K562 (cell line): ENCODE results near the gene USP32. TPM values are rescaled to one million over a fixed set of nuclear protein-coding genes. Genes with fewer than 3 reads are reported as not detected.
A peak's percentile ranks its signal among the peaks of the same experiment; 100 is the strongest.
"Not testable (repeated sequence)": the region's sequence is repeated elsewhere in the genome, so short reads cannot be mapped to it uniquely, and the experiment has no call there.

ENCODE experiments used
- ATAC-seq: fragments of 200-7000 bp; cut with Tn5 transposase; 3 replicates; pipeline ENCODE4 v1.9.1; 2020; ENCODE audit warnings: moderate library complexity
- BruUV-seq: library from RNA; stranded (reverse); fragments of 400-500 nt; replicated peaks from 2 replicates; lab custom pipeline; 2021; lab: Mats Ljungman, UMichigan
- CTCF ChIA-PET: fragments of 300-600 bp; formaldehyde crosslinking; extraction: SDS; loops from one replicate; lab custom pipeline; 2021; ENCODE audit warnings: low intra/inter-chr PET ratio; lab: Yijun Ruan, JAX
- POLR2A ChIA-PET: fragments of 300-600, 350-650 bp; sonication (Branson Sonifier 250); formaldehyde crosslinking; extraction: SDS; loops from one replicate; lab custom pipeline; 2021; ENCODE audit warnings: antibody characterized with exemption, inconsistent platforms; lab: Yijun Ruan, JAX
- DNase-seq, 4 experiments: peaks; one replicate each; pipeline versions ENCODE4 v3.0.0 to v3.0.0-alpha.2; 2011 to 2018; ENCODE audit warnings: low spot score in 3 of 4, mixed read lengths in 3 of 4; ENCODE audit errors: extremely low read depth in 1 of 4
- FAIRE-seq: peaks from 2 replicates; lab custom pipeline; 2011; peaks lifted over from hg19 to GRCh38; lab: Jason Lieb, UNC
- H2AFZ ChIP-seq: 2 replicates; pipeline ENCODE4 v1.6.0; 2011; ENCODE audit warnings: low read depth, low read length, control low read depth, inconsistent platforms
- H3K27ac ChIP-seq: fragments of 200-600 bp; 3 replicates; pipeline ENCODE4 v1.8.0; 2011; ENCODE audit warnings: low read depth, mild to moderate bottlenecking, control low read depth, inconsistent platforms, low read length, moderate library complexity, mixed read lengths; ENCODE audit errors: extremely low read depth
- H3K27me3 ChIP-seq, 2 experiments: fragments of 300-600 bp in 1 of 2; 2 replicates in 1 of 2; 3 replicates in 1 of 2; pipeline versions ENCODE4 v1.6.0 to v1.8.0; 2011; ENCODE audit warnings: inconsistent platforms in 2 of 2, low read length in 2 of 2, mild to moderate bottlenecking in 1 of 2, mixed read lengths in 1 of 2, moderate library complexity in 1 of 2; ENCODE audit not compliant: control insufficient read depth in 2 of 2, insufficient read depth in 2 of 2
- H3K36me3 ChIP-seq: fragments of 300-600 bp; 3 replicates; pipeline ENCODE4 v1.8.0; 2011; ENCODE audit warnings: mild to moderate bottlenecking, low read length, inconsistent platforms; ENCODE audit not compliant: control insufficient read depth, insufficient read depth
- H3K4me1 ChIP-seq, 2 experiments: fragments of 200-600 bp in 1 of 2; replicated peaks in 1 of 2; 2 replicates in 1 of 2; 3 replicates in 1 of 2; pipeline versions ENCODE4 v1.5.1 to v1.8.0; 2011; ENCODE audit warnings: inconsistent platforms in 2 of 2, low read length in 2 of 2, mild to moderate bottlenecking in 1 of 2, mixed read lengths in 1 of 2, moderate library complexity in 1 of 2; ENCODE audit not compliant: control insufficient read depth in 2 of 2, insufficient read depth in 2 of 2
- H3K4me2 ChIP-seq: 2 replicates; pipeline ENCODE4 v1.6.1; 2011; ENCODE audit warnings: low read length, control low read depth, inconsistent platforms, mixed read lengths; ENCODE audit not compliant: insufficient read depth
- H3K4me3 ChIP-seq: fragments of 200-600 bp; sonication (generic), shearing (Covaris generic); 2 replicates; pipeline ENCODE4 v1.5.1; 2016; ENCODE audit warnings: control low read depth, inconsistent platforms
- H3K79me2 ChIP-seq: fragments of 200-600 bp; 3 replicates; pipeline ENCODE4 v1.8.0; 2011; ENCODE audit warnings: low read length, inconsistent platforms; ENCODE audit not compliant: control insufficient read depth, insufficient read depth
- H3K9ac ChIP-seq, 2 experiments: 2 replicates each; pipeline versions ENCODE4 v1.6.0 to v1.6.1; 2011; ENCODE audit warnings: low read depth in 2 of 2, low read length in 2 of 2, control low read depth in 1 of 2, inconsistent platforms in 1 of 2, mild to moderate bottlenecking in 1 of 2, mixed read lengths in 1 of 2; ENCODE audit not compliant: insufficient read depth in 1 of 2
- H3K9me1 ChIP-seq: one replicate; pipeline ENCODE4 v1.6.0; 2011; ENCODE audit warnings: inconsistent platforms, mild to moderate bottlenecking, low read length, moderate library complexity; ENCODE audit not compliant: control insufficient read depth, insufficient read depth
- H3K9me3 ChIP-seq: replicated peaks from 2 replicates; pipeline ENCODE4 v1.5.1; 2011; ENCODE audit warnings: low read depth, low read length, inconsistent platforms; ENCODE audit not compliant: control insufficient read depth, insufficient read depth
- H4K20me1 ChIP-seq: replicated peaks from 2 replicates; pipeline ENCODE4 v1.6.1; 2011; ENCODE audit warnings: low read length, inconsistent platforms, mixed read lengths; ENCODE audit not compliant: control insufficient read depth, insufficient read depth
- CTCF ChIP-seq, 3 experiments: IDR thresholded peaks in 2 of 3; conservative IDR thresholded peaks in 1 of 3; 2 replicates each; pipeline ENCODE4 v1.5.1; 2011 to 2012; ENCODE audit warnings: low read length in 3 of 3, mild to moderate bottlenecking in 3 of 3, control low read depth in 2 of 3, improper control_type of control experiment in 1 of 3, inconsistent platforms in 1 of 3, low read depth in 1 of 3, mixed read lengths in 1 of 3, moderate library complexity in 1 of 3; ENCODE audit not compliant: insufficient read depth in 2 of 3
- POLR2AphosphoS2 ChIP-seq: IDR thresholded peaks from 2 replicates; pipeline ENCODE4 v1.6.1; 2012; ENCODE audit warnings: low read length, improper control_type of control experiment
- RAD21 ChIP-seq, 2 experiments: fragments of 250-450 bp in 1 of 2; fragments of 450-650 bp in 1 of 2; sonication (Bioruptor Pico) in 1 of 2; formaldehyde crosslinking in 1 of 2; IDR thresholded peaks in 1 of 2; conservative IDR thresholded peaks in 1 of 2; 2 replicates each; pipeline versions ENCODE4 v1.4.0 to v1.8.0; 2020 to 2022; ENCODE audit warnings: mild to moderate bottlenecking in 2 of 2, moderate library complexity in 1 of 2
- REST ChIP-seq, 2 experiments: fragments of 450-650 bp; formaldehyde crosslinking in 1 of 2; IDR thresholded peaks; 2 replicates each; pipeline versions ENCODE4 v1.4.0 to v1.6.1; 2014 to 2020; ENCODE audit warnings: mild to moderate bottlenecking in 2 of 2, borderline replicate concordance in 1 of 2, low read depth in 1 of 2
- ZBTB11 ChIP-seq, 3 experiments: fragments of 200-800 bp in 1 of 3; fragments of 250-450 bp in 1 of 3; fragments of 450-650 bp in 1 of 3; sonication (Bioruptor Pico) in 1 of 3; sonication (Bioruptor generic) in 1 of 3; formaldehyde crosslinking in 1 of 3; IDR thresholded peaks; 2 replicates each; pipeline versions ENCODE4 v1.6.1 to v1.8.0; 2016 to 2022; ENCODE audit warnings: mild to moderate bottlenecking in 2 of 3, missing genetic modification characterization in 2 of 3, missing compliant biosample characterization in 1 of 3, moderate library complexity in 1 of 3
- ZNF184 ChIP-seq: sonication (generic); formaldehyde crosslinking; IDR thresholded peaks from 2 replicates; pipeline ENCODE4 v1.5.0; 2020; ENCODE audit warnings: missing genetic modification reagents
- WGBS: fragments of 100-300 bp; shearing (Covaris generic); methylation state at CpG from one replicate; pipeline ENCODE4 v1.1.6; 2016; ENCODE audit warnings: low coverage, mixed read lengths; ENCODE audit not compliant: insufficient coverage; ENCODE audit errors: missing lambda C conversion rate; 5-methylcytosine and 5-hydroxymethylcytosine counted together
- in situ Hi-C: fragments of 300-500 bp; cut with MboI; formaldehyde crosslinking; loops from 4 replicates; pipeline ENCODE4 v1.15.0; 2018; ENCODE audit warnings: inconsistent platforms, mixed read lengths
- intact Hi-C: fragments of 100-400 bp; cut with micrococcal nuclease; formaldehyde crosslinking; loops from 2 replicates; pipeline ENCODE4 v1.14.2; 2022
- polyA plus RNA-seq, 8 experiments: library from polyadenylated mRNA; depleted of rRNA in 4 of 8; stranded (reverse) in 5 of 8; unstranded in 3 of 8; fragments of >200 nt; fragmentation: Nextera tagmentation in 2 of 8; fragmentation: Illumina TruSeq in 1 of 8; extraction: Ambion mirVana in 2 of 8; extraction: Trizol in 1 of 8; gene quantifications; 2 replicates each; pipeline versions ENCODE4 v1.2.1 to v1.2.3, GENCODE V29; 2011 to 2014; ENCODE audit warnings: inconsistent platforms in 1 of 8, missing spikeins in 1 of 8
- total RNA-seq, 7 experiments: library from RNA; depleted of rRNA in 6 of 7; stranded (reverse); fragments of >200 nt in 6 of 7; fragmentation: Illumina TruSeq in 2 of 7; extraction: Trizol in 2 of 7; gene quantifications; 2 replicates each; pipeline versions ENCODE4 v1.2.1 to v1.2.3, GENCODE V29; 2011 to 2021; ENCODE audit warnings: low replicate concordance in 1 of 7

USP32 gene
- total and polyA plus RNA-seq, 9 of the 15 experiments (the other 6 are each of a cell fraction or from before 2014, with no cell fraction given) = 18.0 to 69.3 (median 47.1) TPM

GRCh38 chr17:60174767-60175166 lies 217.2 kb downstream of the USP32 start:
- H3K4me2 ChIP-seq; FAIRE-seq; in situ Hi-C loops; H3K9me1 ChIP-seq; intact Hi-C loops; H3K79me2 ChIP-seq; H3K27me3 ChIP-seq; H3K9ac ChIP-seq; H3K4me3 ChIP-seq; TF ChIP-seq REST (CRISPR knock-in tag; IDR thresholded peaks at IDR 0.05; ENCODE audit: low read depth): not testable (repeated sequence)
- peak; percentile 75 for ATAC-seq
- WGBS = 95% methylated on average over 6 of the region's 6 CpGs
- TF ChIP-seq CTCF (IDR thresholded peaks at IDR 0.05 in 2 of 3, conservative IDR thresholded peaks at IDR 0.05 in 1 of 3; ENCODE audit: insufficient read depth in 2 of 3, low read depth in 1 of 3, low read length in 3 of 3) (peak; percentile 39 to 47 (median 39); a peak in 5 of 6 replicates), REST (IDR thresholded peaks at IDR 0.05; ENCODE audit: borderline replicate concordance) (peak; percentile 51; the same call in 1 of the 2 replicates), RAD21 (CRISPR knock-in tag; conservative IDR thresholded peaks at IDR 0.05 in 1 of 2, IDR thresholded peaks at IDR 0.05 in 1 of 2) (peak; percentile 33 to 67; a peak in 3 of 4 replicates), POLR2AphosphoS2 (peak; percentile 38; the same call in 1 of the 2 replicates), ZBTB11 (CRISPR knock-in tag; IDR thresholded peaks at IDR 0.05) (peak in 1 of 3 experiments; percentile 83; a peak in 2 of 6 replicates), ZNF184 (CRISPR knock-in tag) (0 out of 2 replicates have a peak, but pooled peaks have one; percentile 14)
- TF ChIP-seq, all 486 proteins: peak for 6; not testable (repeated sequence) for 480
- peak in 1 of 4 experiments; percentile 17 for DNase-seq
- H3K27ac ChIP-seq, H3K9me3 ChIP-seq, BruUV-seq, H4K20me1 ChIP-seq, CTCF ChIA-PET, H2AFZ ChIP-seq, POLR2A ChIA-PET: not testable (repeated sequence)
- H3K36me3 ChIP-seq = peaks cover 18% of the 10 kb centered on the region; the same call in 1 of the 3 replicates
- peaks cover 0 to 11% of the 10 kb centered on the region in 2 experiments; a peak in 3 of 5 replicates for H3K4me1 ChIP-seq
